B cell (primary cell): ENCODE results near the gene ATP6V1G2. TPM values are rescaled to one million over a fixed set of nuclear protein-coding genes. Genes with fewer than 3 reads are reported as not detected.

Experiments used
- ATAC-seq: fragments of 200-7000 bp; cut with Tn5 transposase; one replicate; pipeline ENCODE4 v1.10.0; 2021; ENCODE audit warnings: low read depth, mild to moderate bottlenecking, moderate number of reproducible peaks, moderate library complexity
- CTCF ChIA-PET: fragments of 350-600 bp; sonication (Branson Sonifier 250); formaldehyde crosslinking; loops from one replicate; lab custom pipeline; 2021; ENCODE audit warnings: antibody characterized with exemption, inconsistent platforms; lab: Charles Lee
- POLR2A ChIA-PET: fragments of 350-600 bp; sonication (Branson Sonifier 250); formaldehyde crosslinking; loops from one replicate; lab custom pipeline; 2021; ENCODE audit warnings: antibody characterized with exemption; lab: Charles Lee
- DNase-seq: peaks from one replicate; pipeline ENCODE4 v3.0.0; 2013
- H2AFZ ChIP-seq: 2 replicates; pipeline ENCODE4 v1.6.1; 2012; ENCODE audit warnings: mild to moderate bottlenecking, low read depth, low read length; ENCODE audit not compliant: insufficient read depth, poor library complexity, severe bottlenecking
- H3K27ac ChIP-seq, 2 donors: 1 replicate in 1 of 2; 2 replicates in 1 of 2; pipeline ENCODE4 v1.5.1; 2012 to 2013; ENCODE audit warnings: low read length in 2 of 2, mild to moderate bottlenecking in 2 of 2, moderate library complexity in 1 of 2
- H3K27me3 ChIP-seq, 4 experiments: fragments of 200-600 bp in 1 of 4; sonication (generic) in 1 of 4; replicated peaks in 1 of 4; 1 replicate in 2 of 4; 2 replicates in 2 of 4; pipeline versions ENCODE4 v1.6.1 to v1.7.0; 2013 to 2016; ENCODE audit warnings: low read length in 3 of 4, mild to moderate bottlenecking in 2 of 4, mixed read lengths in 1 of 4, moderate library complexity in 1 of 4; ENCODE audit not compliant: insufficient read depth in 4 of 4, control insufficient read depth in 3 of 4; ENCODE audit errors: control extremely low read depth in 1 of 4
- H3K36me3 ChIP-seq, 2 experiments: replicated peaks in 1 of 2; 1 replicate in 1 of 2; 2 replicates in 1 of 2; pipeline versions ENCODE4 v1.6.1 to v1.7.1; 2013; ENCODE audit warnings: low read length in 1 of 2; ENCODE audit not compliant: insufficient read depth in 2 of 2, control insufficient read depth in 1 of 2; ENCODE audit errors: control extremely low read depth in 1 of 2, extremely low read depth in 1 of 2
- H3K4me1 ChIP-seq, 2 donors: fragments of 200-600 bp in 1 of 2; sonication (generic) in 1 of 2; 1 replicate in 1 of 2; 2 replicates in 1 of 2; pipeline versions ENCODE4 v1.5.1 to v1.6.1; 2013 to 2017; ENCODE audit warnings: low read length in 2 of 2; ENCODE audit not compliant: control insufficient read depth in 2 of 2, insufficient read depth in 2 of 2
- H3K4me2 ChIP-seq: replicated peaks from 2 replicates; pipeline ENCODE3; 2012; ENCODE audit warnings: mild to moderate bottlenecking, low read depth, low read length; ENCODE audit not compliant: poor library complexity, severe bottlenecking
- H3K4me3 ChIP-seq, 5 experiments: fragments of 200-600 bp in 1 of 5; sonication (generic) in 1 of 5; 1 replicate in 3 of 5; 2 replicates in 2 of 5; pipeline versions ENCODE4 v1.5.1 to v1.7.0; 2011 to 2016; ENCODE audit warnings: low read length in 4 of 5, mild to moderate bottlenecking in 4 of 5, low read depth in 2 of 5, control low read depth in 1 of 5, moderate library complexity in 1 of 5; ENCODE audit not compliant: insufficient read depth in 1 of 5; ENCODE audit errors: control extremely low read depth in 1 of 5, extremely low read depth in 1 of 5
- H3K79me2 ChIP-seq: fragments of 200-600 bp; sonication (generic); one replicate; pipeline ENCODE4 v1.6.0; 2016; ENCODE audit warnings: low read length; ENCODE audit not compliant: control insufficient read depth, insufficient read depth
- H3K9ac ChIP-seq: fragments of 200-600 bp; sonication (generic); 2 replicates; pipeline ENCODE4 v1.6.1; 2017; ENCODE audit warnings: mild to moderate bottlenecking, low read length, moderate library complexity
- H3K9me3 ChIP-seq, 3 donors: one replicate each; pipeline versions ENCODE4 v1.6.1 to v1.7.1; 2013; ENCODE audit warnings: low read length in 2 of 3; ENCODE audit not compliant: control insufficient read depth in 2 of 3, insufficient read depth in 1 of 3; ENCODE audit errors: control extremely low read depth in 1 of 3
- H4K20me1 ChIP-seq: 2 replicates; pipeline ENCODE4 v1.6.0; 2012; ENCODE audit warnings: mild to moderate bottlenecking, low read length; ENCODE audit not compliant: insufficient read depth, control insufficient read depth, poor library complexity, severe bottlenecking
- H3K27ac Mint-ChIP-seq: one replicate; pipeline ENCODE4 v1.8.0; 2021; ENCODE audit warnings: mixed read lengths
- H3K27me3 Mint-ChIP-seq: one replicate; pipeline ENCODE4 v1.8.0; 2021; ENCODE audit warnings: mixed read lengths
- H3K4me1 Mint-ChIP-seq: one replicate; pipeline ENCODE4 v1.8.0; 2021; ENCODE audit warnings: mixed read lengths
- H3K4me3 Mint-ChIP-seq: one replicate; pipeline ENCODE4 v1.8.0; 2021; ENCODE audit warnings: mixed read lengths
- H3K9me3 Mint-ChIP-seq: one replicate; pipeline ENCODE4 v1.8.0; 2022; ENCODE audit warnings: mixed read lengths; ENCODE audit not compliant: insufficient read depth
- CTCF ChIP-seq: fragments of 200-600 bp; IDR thresholded peaks from one replicate; pipeline ENCODE4 v1.8.0; 2022; ENCODE audit warnings: antibody characterized with exemption, mild to moderate bottlenecking
- EZH2 ChIP-seq: IDR thresholded peaks from 2 replicates; pipeline ENCODE4 v1.6.1; 2012; ENCODE audit warnings: borderline replicate concordance, low read depth, mild to moderate bottlenecking, moderate library complexity, low read length; ENCODE audit not compliant: insufficient read depth, poor library complexity, severe bottlenecking
- WGBS: methylation state at CpG from one replicate; pipeline ENCODE4 v1.1.5; 2013; ENCODE audit warnings: missing lambda C conversion rate; ENCODE audit not compliant: insufficient coverage; 5-methylcytosine and 5-hydroxymethylcytosine counted together
- intact Hi-C: fragments of 100-400 bp; cut with micrococcal nuclease; formaldehyde crosslinking; loops from one replicate; pipeline ENCODE4 v1.10.0; 2022
- polyA plus RNA-seq: library from polyadenylated mRNA; depleted of rRNA; stranded (reverse); fragments of >200 nt; gene quantifications from 2 replicates; pipeline ENCODE4 v1.2.3, GENCODE V29; 2012
- total RNA-seq, 2 donors: library from RNA; stranded (reverse); fragments of 120-200 nt in 1 of 2; gene quantifications; 1 replicate in 1 of 2; 2 replicates in 1 of 2; pipeline versions ENCODE4 v1.2.3 to v1.2.4, GENCODE V29; 2013 to 2022

ATP6V1G2 gene
- total and polyA plus RNA-seq, 2 donors (not counting 1 experiment from before 2014, with no cell fraction given), result 3.3 to 4.5 TPM

- DNase-seq, result no peak
- Mint-ChIP-seq H3K4me1 (peaks cover 88% of the 10 kb centered on the region), H3K9me3 (no peaks in the 10 kb centered on the region), H3K27me3 (no peaks in the 10 kb centered on the region), H3K27ac (peak overlapping the region; percentile 97), H3K4me3 (peak overlapping the region; percentile 82)
- Histone ChIP-seq H3K27me3 (no peaks in the 10 kb centered on the region), H3K4me2 (peak overlapping the region; percentile 72), H3K4me3 (peak overlapping the region; percentile 8 to 63 (median 40)), H4K20me1 (no peaks in the 10 kb centered on the region), H3K9me3 (no peaks in the 10 kb centered on the region), H2AFZ (peak overlapping the region; percentile 75), H3K79me2 (peaks cover 65% of the 10 kb centered on the region), H3K9ac (peak overlapping the region; percentile 59), H3K4me1 (peaks cover 90 to 97% of the 10 kb centered on the region in 2 donors), H3K27ac (peak overlapping the region; percentile 87 to 95), H3K36me3 (no peaks in the 10 kb centered on the region)
- CTCF ChIA-PET, result interaction anchor here (18.5 to 35.3 kb wide), 3 partner anchors 6 to 31 kb away, joined by 1108 to 2241 read pairs (median 1108); partner anchors contain the start of genes ATP6V1G2, LST1, LTA and LTB
- intact Hi-C loops, result no loop called here
- WGBS, result 8% methylated on average over 8 of the region's 12 CpGs
- no peak for TF ChIP-seq EZH2
- TF ChIP-seq CTCF, result no peak
- POLR2A ChIA-PET, result interaction anchor here (0.6 to 35.3 kb wide), 7 partner anchors 8 to 1061 kb away, joined by 4 to 1450 read pairs (median 6); partner anchors contain the start of genes ATP6V1G2, DDX39B, LST1 and LTA
- no peak for ATAC-seq
These were observed 41.7 kb upstream of the ATP6V1G2 start for GRCh38 chr6:31587791-31588777.
